Ascending aorta (tissue), 2 donors: ENCODE measurements around the gene CDH15. TPM values are rescaled to one million over a fixed set of nuclear protein-coding genes. Genes with fewer than 3 reads are reported as not detected.

Source experiments
- DNase-seq, 2 donors: peaks; one replicate each; pipeline ENCODE4 v3.0.0-alpha.2; 2019; ENCODE audit warnings: low spot score in 2 of 2
- H3K27ac ChIP-seq, 2 donors: fragments of 200-600 bp; sonication (generic); one replicate each; pipeline ENCODE4 v1.5.1; 2016 to 2017; ENCODE audit warnings: mild to moderate bottlenecking in 1 of 2
- H3K27me3 ChIP-seq: fragments of 200-600 bp; sonication (generic); one replicate; pipeline ENCODE4 v1.5.1; 2017
- H3K36me3 ChIP-seq, 2 donors: fragments of 200-600 bp; sonication (generic); one replicate each; pipeline ENCODE4 v1.5.1; 2016
- H3K4me1 ChIP-seq, 2 donors: fragments of 200-600 bp; sonication (generic); one replicate each; pipeline ENCODE4 v1.5.1; 2016 to 2017; ENCODE audit warnings: mild to moderate bottlenecking in 1 of 2
- H3K4me3 ChIP-seq, 2 donors: fragments of 200-600 bp; sonication (generic); one replicate each; pipeline ENCODE4 v1.5.1; 2016 to 2017; ENCODE audit warnings: mild to moderate bottlenecking in 1 of 2
- H3K9me3 ChIP-seq, 2 donors: fragments of 200-600 bp; sonication (generic); one replicate each; pipeline ENCODE4 v1.5.1; 2016
- intact Hi-C: fragments of 100-400 bp; cut with DNase I; formaldehyde crosslinking; loops from one replicate; pipeline ENCODE4 v1.15.1; 2023
- total RNA-seq: library from RNA; depleted of rRNA; stranded (reverse); fragments of >200 nt; gene quantifications from one replicate; pipeline ENCODE4 v1.1.0, GENCODE V29; 2016
- TF ChIP-seq, protein P1 (sequence below), 3 experiments: fragments of 200-600 bp in 2 of 3; fragments of 450-650 bp in 1 of 3; sonication (generic) in 2 of 3; IDR thresholded peaks; one replicate each; pipeline ENCODE4 v1.5.1; 2016 to 2019; ENCODE audit warnings: antibody characterized with exemption in 3 of 3, mild to moderate bottlenecking in 1 of 3, moderate library complexity in 1 of 3

Gene CDH15
- total RNA-seq, 1 donor from 2014 or later = not detected

GRCh38 chr16:89197633-89198416, 26.3 kb downstream of the CDH15 start:
- DNase-seq = no peak
- H3K4me1 ChIP-seq = peaks cover 2 to 3% of the 10 kb centered on the region in 2 donors
- H3K27ac ChIP-seq = no peak overlapping the region
- H3K36me3 ChIP-seq = no peaks in the 10 kb centered on the region
- no peaks in the 10 kb centered on the region for H3K9me3 ChIP-seq
- peaks cover 11% of the 10 kb centered on the region for H3K27me3 ChIP-seq
- intact Hi-C loops = no loop called here
- TF ChIP-seq, protein P1, sequence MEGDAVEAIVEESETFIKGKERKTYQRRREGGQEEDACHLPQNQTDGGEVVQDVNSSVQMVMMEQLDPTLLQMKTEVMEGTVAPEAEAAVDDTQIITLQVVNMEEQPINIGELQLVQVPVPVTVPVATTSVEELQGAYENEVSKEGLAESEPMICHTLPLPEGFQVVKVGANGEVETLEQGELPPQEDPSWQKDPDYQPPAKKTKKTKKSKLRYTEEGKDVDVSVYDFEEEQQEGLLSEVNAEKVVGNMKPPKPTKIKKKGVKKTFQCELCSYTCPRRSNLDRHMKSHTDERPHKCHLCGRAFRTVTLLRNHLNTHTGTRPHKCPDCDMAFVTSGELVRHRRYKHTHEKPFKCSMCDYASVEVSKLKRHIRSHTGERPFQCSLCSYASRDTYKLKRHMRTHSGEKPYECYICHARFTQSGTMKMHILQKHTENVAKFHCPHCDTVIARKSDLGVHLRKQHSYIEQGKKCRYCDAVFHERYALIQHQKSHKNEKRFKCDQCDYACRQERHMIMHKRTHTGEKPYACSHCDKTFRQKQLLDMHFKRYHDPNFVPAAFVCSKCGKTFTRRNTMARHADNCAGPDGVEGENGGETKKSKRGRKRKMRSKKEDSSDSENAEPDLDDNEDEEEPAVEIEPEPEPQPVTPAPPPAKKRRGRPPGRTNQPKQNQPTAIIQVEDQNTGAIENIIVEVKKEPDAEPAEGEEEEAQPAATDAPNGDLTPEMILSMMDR (IDR thresholded peaks at IDR 0.05) = no peak
- H3K4me3 ChIP-seq = no peak overlapping the region

DNA sequence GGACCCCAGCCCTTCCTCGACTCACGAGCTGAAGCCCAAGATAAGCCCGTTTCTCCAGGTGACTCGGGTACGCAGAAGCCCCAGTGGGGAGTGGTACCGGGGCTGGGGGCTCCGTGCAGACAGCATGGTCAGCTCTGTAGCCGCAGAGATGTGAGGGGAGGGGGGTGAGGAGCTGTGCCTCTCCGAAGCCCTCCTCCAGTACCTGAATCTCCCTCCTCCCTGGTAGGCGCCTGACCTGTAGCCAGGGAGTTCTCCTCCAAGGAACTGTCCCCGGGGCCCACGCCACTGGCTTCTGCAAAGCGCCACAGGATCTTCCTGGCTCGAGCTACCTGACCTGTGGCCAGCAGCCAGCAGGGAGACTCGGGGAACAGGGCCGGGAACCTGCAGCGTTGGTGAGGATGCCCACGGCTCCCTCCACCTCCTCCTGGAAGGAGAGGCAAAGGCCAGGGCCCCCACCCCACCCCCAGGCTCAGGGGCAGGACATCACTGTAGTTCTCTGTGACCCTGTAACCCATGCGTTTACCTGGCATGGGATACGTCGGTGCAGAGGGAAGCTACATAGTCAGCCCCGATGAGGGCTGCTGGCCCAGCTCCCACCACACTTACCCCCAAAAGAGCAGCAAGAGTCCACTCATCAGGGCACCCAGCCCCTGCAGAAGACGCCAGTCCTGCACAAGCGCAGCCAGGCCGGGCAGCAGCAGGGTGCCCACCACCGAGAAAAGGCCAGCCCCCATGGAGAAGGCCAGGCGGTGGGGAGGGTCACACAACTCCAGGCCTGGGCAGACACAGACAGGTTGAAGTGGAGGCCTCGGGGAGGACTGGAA, 27.1 kb downstream of the CDH15 start:
- Histone ChIP-seq H3K27ac (no peak overlapping the region), H3K4me1 (peaks cover 2 to 3% of the 10 kb centered on the region in 2 donors), H3K27me3 (peaks cover 11% of the 10 kb centered on the region), H3K36me3 (no peaks in the 10 kb centered on the region), H3K9me3 (no peaks in the 10 kb centered on the region), H3K4me3 (no peak overlapping the region)
- intact Hi-C loops = no loop called here
- TF ChIP-seq, protein P1 (IDR thresholded peaks at IDR 0.05) = no peak
- DNase-seq = no peak

DNA sequence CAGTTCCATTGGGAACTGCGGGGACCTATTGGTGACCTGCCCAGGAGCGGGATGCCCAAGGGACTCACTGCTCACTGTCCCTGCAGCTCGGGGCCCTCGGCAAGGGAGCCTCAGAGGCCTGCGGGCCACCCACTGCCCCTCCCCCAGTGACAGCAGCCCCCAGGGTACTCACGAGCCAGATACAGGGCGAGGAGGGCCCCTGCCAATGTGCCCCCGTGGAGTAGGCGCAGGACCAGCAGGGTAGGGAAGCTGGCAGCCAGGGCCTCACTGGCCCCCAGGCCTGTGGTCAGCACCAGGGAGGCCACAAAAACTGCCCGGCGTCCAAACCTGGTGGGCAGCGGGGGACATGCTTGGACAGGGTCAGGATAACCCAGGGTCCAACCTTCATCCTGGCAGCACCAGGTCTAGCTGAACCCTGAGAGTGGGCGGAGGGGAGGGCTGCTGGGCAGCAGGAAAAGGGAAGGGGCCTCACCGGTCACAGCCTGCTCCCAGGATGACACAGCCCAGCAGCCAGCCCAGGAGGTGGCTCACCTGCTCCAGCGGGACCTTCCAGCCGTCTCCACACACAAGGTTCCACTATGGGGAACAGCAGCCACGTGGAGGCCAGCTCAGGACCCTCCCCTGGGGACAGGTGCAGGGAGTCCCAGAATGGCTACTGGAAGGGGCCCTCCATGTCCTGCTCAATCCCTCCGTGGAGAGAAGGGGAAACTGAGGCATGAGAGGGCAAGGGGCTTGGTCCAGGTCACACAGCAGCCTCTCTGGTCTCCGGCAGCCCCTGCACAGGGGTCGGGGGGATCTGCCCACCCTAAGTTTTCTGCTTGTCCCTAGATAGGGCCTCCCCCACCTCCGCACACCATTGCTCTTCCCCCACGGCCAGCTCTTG, 27.9 kb downstream of the CDH15 start:
- intact Hi-C loops = loop anchor here (10.0 kb wide), 1 partner anchor 55 kb away; no protein-coding TSS in a partner anchor
- TF ChIP-seq, protein P1 (IDR thresholded peaks at IDR 0.05) = no peak
- H3K27me3 ChIP-seq = peaks cover 11% of the 10 kb centered on the region
- H3K9me3 ChIP-seq = no peaks in the 10 kb centered on the region
- no peaks in the 10 kb centered on the region for H3K36me3 ChIP-seq
- no peak for DNase-seq
- H3K27ac ChIP-seq = no peak overlapping the region
- peaks cover 2 to 3% of the 10 kb centered on the region in 2 donors for H3K4me1 ChIP-seq
- no peak overlapping the region for H3K4me3 ChIP-seq

GRCh38 chr16:89200124-89200849, 28.7 kb downstream of the CDH15 start, which contains the start of gene SLC22A31:
SLC22A31 (minus strand) TSS chr16:89200537; CDS start chr16:89200501, 36 bp downstream.
- intact Hi-C loops = loop anchor here (10.0 kb wide), 1 partner anchor 55 kb away; no protein-coding TSS in a partner anchor
- Histone ChIP-seq H3K4me3 (peak within 1 kb of the TSS; percentile 45 to 54), H3K27ac (no peak within 1 kb of the TSS), H3K4me1 (peaks cover 2 to 3% of the 10 kb centered on the region in 2 donors), H3K9me3 (no peaks in the 10 kb centered on the region), H3K27me3 (peaks cover 11% of the 10 kb centered on the region), H3K36me3 (no peaks in the 10 kb centered on the region)
- TF ChIP-seq, protein P1 (IDR thresholded peaks at IDR 0.05) = no peak
- no peak for DNase-seq
